CD4-positive, alpha-beta T cell (primary cell): Measurements from ENCODE around the gene USP46. TPM values are rescaled to one million over a fixed set of nuclear protein-coding genes. Genes with fewer than 3 reads are reported as not detected.

Experiments
- ATAC-seq: fragments of 200-7000 bp; cut with Tn5 transposase; one replicate; pipeline ENCODE4 v1.10.0; 2022; ENCODE audit warnings: mild to moderate bottlenecking; ENCODE audit not compliant: poor library complexity
- CTCF ChIA-PET: fragments of 350-600 bp; sonication (Branson Sonifier 250); formaldehyde crosslinking; loops from one replicate; lab custom pipeline; 2021; ENCODE audit warnings: antibody characterized with exemption, inconsistent platforms; lab: Charles Lee
- POLR2A ChIA-PET: fragments of 350-600 bp; sonication (Branson Sonifier 250); formaldehyde crosslinking; loops from one replicate; lab custom pipeline; 2021; ENCODE audit warnings: antibody characterized with exemption, inconsistent platforms; lab: Charles Lee
- DNase-seq, 14 experiments: peaks; one replicate each; pipeline ENCODE4 v3.0.0-alpha.2; 2013 to 2020; ENCODE audit warnings: mixed read lengths in 2 of 14
- H3K27ac ChIP-seq, 2 donors: one replicate each; pipeline versions ENCODE4 v1.5.1 to v1.7.0; 2013; ENCODE audit warnings: low read length in 2 of 2, low read depth in 1 of 2, mild to moderate bottlenecking in 1 of 2
- H3K27me3 ChIP-seq, 2 experiments: 1 replicate in 1 of 2; 2 replicates in 1 of 2; pipeline versions ENCODE4 v1.6.1 to v1.7.0; 2013; ENCODE audit warnings: low read length in 2 of 2, control low read depth in 1 of 2, mild to moderate bottlenecking in 1 of 2, moderate library complexity in 1 of 2; ENCODE audit not compliant: insufficient read depth in 2 of 2, control insufficient read depth in 1 of 2
- H3K36me3 ChIP-seq: one replicate; pipeline ENCODE4 v1.6.1; 2013; ENCODE audit warnings: low read length, control low read depth; ENCODE audit not compliant: insufficient read depth
- H3K4me1 ChIP-seq: one replicate; pipeline ENCODE4 v1.6.1; 2013; ENCODE audit warnings: low read length, control low read depth; ENCODE audit not compliant: insufficient read depth
- H3K4me3 ChIP-seq: one replicate; pipeline ENCODE4 v1.5.1; 2013; ENCODE audit warnings: mild to moderate bottlenecking, low read length, moderate library complexity
- H3K9me3 ChIP-seq, 2 experiments: 1 replicate in 1 of 2; 2 replicates in 1 of 2; pipeline versions ENCODE4 v1.6.1 to v1.7.0; 2013; ENCODE audit warnings: low read length in 2 of 2, mild to moderate bottlenecking in 2 of 2, control low read depth in 1 of 2, moderate library complexity in 1 of 2; ENCODE audit not compliant: control insufficient read depth in 1 of 2, insufficient read depth in 1 of 2
- H3K27ac Mint-ChIP-seq: one replicate; pipeline ENCODE4 v1.8.0; 2020; ENCODE audit warnings: mixed read lengths
- H3K27me3 Mint-ChIP-seq: one replicate; pipeline ENCODE4 v1.8.0; 2021; ENCODE audit warnings: mixed read lengths
- H3K36me3 Mint-ChIP-seq: one replicate; pipeline ENCODE4 v1.8.0; 2021; ENCODE audit warnings: low read depth, mixed read lengths
- H3K4me1 Mint-ChIP-seq: one replicate; pipeline ENCODE4 v1.8.0; 2021; ENCODE audit warnings: low read depth, mixed read lengths
- H3K4me3 Mint-ChIP-seq: one replicate; pipeline ENCODE4 v1.8.0; 2020; ENCODE audit warnings: mild to moderate bottlenecking, mixed read lengths
- H3K9me3 Mint-ChIP-seq: one replicate; pipeline ENCODE4 v1.8.0; 2020; ENCODE audit warnings: mixed read lengths
- intact Hi-C, 2 experiments: fragments of 100-400 bp; cut with DNase I in 1 of 2; cut with micrococcal nuclease in 1 of 2; formaldehyde crosslinking; loops; one replicate each; pipeline versions ENCODE4 v1.15.1 to v1.9.0; 2023 to 2025; cut with DNase I, micrococcal nuclease
- total RNA-seq, 174 experiments: library from RNA in 2 of 174; stranded (reverse) in 2 of 174; gene quantifications; one replicate each; pipeline ENCODE4 v1.2.3 and lab custom pipeline; 2021 to 2026
- TF ChIP-seq, protein P1 (sequence below): fragments of 200-600 bp; IDR thresholded peaks from one replicate; pipeline ENCODE4 v1.8.0; 2022; ENCODE audit warnings: antibody characterized with exemption, mild to moderate bottlenecking

USP46 gene
- total RNA-seq, 2 experiments from 2014 or later: 6.8 to 10.5 TPM

DNA sequence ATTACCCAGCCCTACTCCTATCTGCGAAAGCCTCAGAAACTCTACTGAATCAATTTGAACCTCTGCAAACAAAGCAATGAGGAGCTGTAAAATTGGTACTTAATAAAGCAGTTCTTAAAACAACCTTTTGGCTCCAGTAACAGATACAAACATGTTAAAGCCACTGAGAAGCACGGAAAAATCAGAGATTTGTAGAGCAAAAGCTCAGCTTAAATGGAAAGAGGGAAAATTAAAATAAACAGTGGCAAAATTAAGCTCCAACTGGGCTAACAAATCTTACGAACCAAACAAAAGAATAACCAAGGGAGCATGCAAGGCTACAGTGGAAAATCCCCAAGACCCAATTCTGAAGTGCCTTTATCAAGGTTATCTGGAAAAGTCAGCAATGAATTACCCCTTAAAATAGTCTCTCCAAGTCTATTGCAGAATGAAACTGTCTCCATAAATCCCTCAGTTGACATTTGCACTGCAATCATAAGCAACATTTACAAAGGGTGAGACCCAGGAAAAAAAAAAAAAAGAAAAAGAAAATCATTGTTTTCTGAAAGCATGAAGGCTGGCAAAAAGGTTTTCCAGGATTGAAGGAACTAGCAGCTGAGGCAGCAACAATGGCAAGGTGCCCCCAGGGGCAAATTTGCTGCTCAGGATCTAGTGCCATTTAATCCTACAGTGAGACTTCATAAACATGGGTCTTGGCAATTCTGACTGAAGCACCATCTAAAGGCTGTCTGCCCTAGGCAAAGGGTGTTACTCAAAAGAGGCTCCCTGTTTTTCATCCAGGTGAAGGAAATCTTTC, 40.1 kb downstream of the USP46 start:
- Histone ChIP-seq H3K4me3 (no peak overlapping the region), H3K27ac (no peak overlapping the region), H3K27me3 (no peaks in the 10 kb centered on the region), H3K36me3 (no peaks in the 10 kb centered on the region), H3K4me1 (peaks cover 16% of the 10 kb centered on the region), H3K9me3 (no peaks in the 10 kb centered on the region)
- ATAC-seq (no peak), DNase-seq (no peak)
- TF ChIP-seq, protein P1, sequence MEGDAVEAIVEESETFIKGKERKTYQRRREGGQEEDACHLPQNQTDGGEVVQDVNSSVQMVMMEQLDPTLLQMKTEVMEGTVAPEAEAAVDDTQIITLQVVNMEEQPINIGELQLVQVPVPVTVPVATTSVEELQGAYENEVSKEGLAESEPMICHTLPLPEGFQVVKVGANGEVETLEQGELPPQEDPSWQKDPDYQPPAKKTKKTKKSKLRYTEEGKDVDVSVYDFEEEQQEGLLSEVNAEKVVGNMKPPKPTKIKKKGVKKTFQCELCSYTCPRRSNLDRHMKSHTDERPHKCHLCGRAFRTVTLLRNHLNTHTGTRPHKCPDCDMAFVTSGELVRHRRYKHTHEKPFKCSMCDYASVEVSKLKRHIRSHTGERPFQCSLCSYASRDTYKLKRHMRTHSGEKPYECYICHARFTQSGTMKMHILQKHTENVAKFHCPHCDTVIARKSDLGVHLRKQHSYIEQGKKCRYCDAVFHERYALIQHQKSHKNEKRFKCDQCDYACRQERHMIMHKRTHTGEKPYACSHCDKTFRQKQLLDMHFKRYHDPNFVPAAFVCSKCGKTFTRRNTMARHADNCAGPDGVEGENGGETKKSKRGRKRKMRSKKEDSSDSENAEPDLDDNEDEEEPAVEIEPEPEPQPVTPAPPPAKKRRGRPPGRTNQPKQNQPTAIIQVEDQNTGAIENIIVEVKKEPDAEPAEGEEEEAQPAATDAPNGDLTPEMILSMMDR: no peak
- no peaks in the 10 kb centered on the region for H3K27me3 Mint-ChIP-seq
- H3K4me3 Mint-ChIP-seq: no peak overlapping the region
- H3K4me1 Mint-ChIP-seq: peaks cover 29% of the 10 kb centered on the region
- no peak overlapping the region for H3K27ac Mint-ChIP-seq
- ChIA-PET POLR2A (no interaction called here), CTCF (interaction anchor here (2.0 kb wide), 1 partner anchor 22 kb away, joined by 4 read pairs; no protein-coding TSS in a partner anchor)
- H3K9me3 Mint-ChIP-seq: no peaks in the 10 kb centered on the region
- intact Hi-C loops: no loop called here
- H3K36me3 Mint-ChIP-seq: peaks cover 5% of the 10 kb centered on the region

DNA sequence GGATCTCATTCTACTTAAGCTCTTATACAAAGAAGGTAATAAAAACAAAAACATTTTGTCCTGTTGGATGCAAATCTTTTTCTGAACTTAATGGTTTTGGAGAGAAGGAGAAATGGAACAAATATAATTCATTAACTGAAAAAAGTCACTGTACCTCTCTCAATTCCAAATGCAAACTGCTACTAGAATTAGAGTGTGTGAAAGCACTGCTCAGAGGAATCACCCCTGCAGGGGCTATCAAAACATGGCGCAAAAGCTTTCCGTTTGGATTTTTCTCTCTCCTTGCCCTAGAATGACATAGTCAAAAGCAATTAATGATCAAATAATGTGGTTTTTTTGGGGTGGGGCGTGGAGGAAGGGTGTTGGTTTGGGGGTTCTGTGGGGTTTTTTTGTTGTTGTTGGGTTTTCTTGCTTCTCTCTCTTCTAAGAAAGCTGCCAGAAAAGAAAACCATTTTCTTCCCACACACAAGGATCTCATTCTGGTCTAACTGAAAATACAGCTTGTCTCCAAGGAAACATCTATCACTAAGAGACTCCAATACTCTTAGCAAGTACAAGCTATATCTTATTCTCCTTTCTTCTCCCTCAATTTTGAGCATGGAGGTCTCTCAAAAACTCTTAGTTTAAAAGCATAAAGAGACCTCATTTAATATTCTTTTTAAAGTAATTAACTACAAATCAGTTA, 41.6 kb downstream of the USP46 start:
- Mint-ChIP-seq H3K4me3 (peak overlapping the region; percentile 6), H3K4me1 (peaks cover 29% of the 10 kb centered on the region), H3K27ac (no peak overlapping the region), H3K27me3 (no peaks in the 10 kb centered on the region), H3K36me3 (no peaks in the 10 kb centered on the region), H3K9me3 (no peaks in the 10 kb centered on the region)
- H3K4me1 ChIP-seq: peaks cover 16% of the 10 kb centered on the region
- ATAC-seq (no peak), DNase-seq (peak in 3 of 14 experiments; percentile 19 to 56 (median 37))
- ChIA-PET CTCF (interaction anchor here (2.0 kb wide), 1 partner anchor 20 kb away, joined by 4 read pairs; no protein-coding TSS in a partner anchor), POLR2A (no interaction called here)
- H3K9me3 ChIP-seq: no peaks in the 10 kb centered on the region
- intact Hi-C loops: no loop called here
- TF ChIP-seq, protein P1: no peak
- H3K27ac ChIP-seq: peak overlapping the region in 1 of 2 donors; percentile 9
- H3K27me3 ChIP-seq: no peaks in the 10 kb centered on the region
- H3K36me3 ChIP-seq: no peaks in the 10 kb centered on the region
- H3K4me3 ChIP-seq: no peak overlapping the region

DNA sequence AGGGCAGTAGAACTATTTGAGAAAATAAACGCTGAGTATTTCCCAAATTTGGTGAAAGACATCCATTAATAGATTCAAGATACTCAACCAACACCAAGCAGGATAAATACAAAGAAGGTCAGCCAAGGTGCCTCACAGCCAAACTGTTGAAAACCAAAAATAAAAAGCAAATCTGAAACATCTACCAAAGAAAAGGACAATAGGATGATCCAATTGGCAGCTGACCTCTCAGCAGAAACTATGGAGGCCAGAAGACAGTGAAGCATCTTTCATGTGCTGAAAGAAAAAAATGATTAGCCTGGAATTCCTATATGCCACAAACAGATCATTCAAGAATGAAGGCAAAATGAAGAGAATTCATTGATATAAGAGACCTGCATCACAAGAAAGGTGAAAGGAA, 44.9 kb downstream of the USP46 start:
- ChIA-PET CTCF (no interaction called here), POLR2A (no interaction called here)
- Mint-ChIP-seq H3K27ac (no peak overlapping the region), H3K9me3 (no peaks in the 10 kb centered on the region), H3K36me3 (peaks cover 22% of the 10 kb centered on the region), H3K4me1 (peaks cover 26% of the 10 kb centered on the region), H3K4me3 (no peak overlapping the region), H3K27me3 (no peaks in the 10 kb centered on the region)
- TF ChIP-seq, protein P1: no peak
- Histone ChIP-seq H3K27me3 (no peaks in the 10 kb centered on the region), H3K36me3 (peaks cover 7% of the 10 kb centered on the region), H3K4me3 (no peak overlapping the region), H3K4me1 (peaks cover 13% of the 10 kb centered on the region), H3K27ac (no peak overlapping the region), H3K9me3 (no peaks in the 10 kb centered on the region)
- intact Hi-C loops: no loop called here
- ATAC-seq (no peak), DNase-seq (no peak)
